ENCODE results near the gene GUK1. TPM values are rescaled to one million over a fixed set of nuclear protein-coding genes. Genes with fewer than 3 reads are reported as not detected.

The GUK1 gene
- total RNA-seq, 1 donor = 278 TPM

- Histone ChIP-seq H3K9me3 (ENCODE audit: low read depth, low read length) (no peaks in the 10 kb centered on the region), H3K36me3 (ENCODE audit: insufficient read depth, low read length) (no peaks in the 10 kb centered on the region), H3K4me2 (ENCODE audit: insufficient read depth, low read length) (no peak overlapping the region), H4K20me1 (ENCODE audit: insufficient read depth, low read length) (peaks cover 15% of the 10 kb centered on the region), H3K4me1 (ENCODE audit: insufficient read depth, low read length) (no peaks in the 10 kb centered on the region), H3K4me3 (ENCODE audit: insufficient read depth, low read length) (no peak overlapping the region), H3K27me3 (ENCODE audit: insufficient read depth, low read length) (no peaks in the 10 kb centered on the region), H3K79me2 (ENCODE audit: insufficient read depth, low read length) (peaks cover 13% of the 10 kb centered on the region), H3K27ac (ENCODE audit: low read depth, low read length) (no peak overlapping the region), H2AFZ (ENCODE audit: low read length) (no peak overlapping the region)
- TF ChIP-seq, protein P1, sequence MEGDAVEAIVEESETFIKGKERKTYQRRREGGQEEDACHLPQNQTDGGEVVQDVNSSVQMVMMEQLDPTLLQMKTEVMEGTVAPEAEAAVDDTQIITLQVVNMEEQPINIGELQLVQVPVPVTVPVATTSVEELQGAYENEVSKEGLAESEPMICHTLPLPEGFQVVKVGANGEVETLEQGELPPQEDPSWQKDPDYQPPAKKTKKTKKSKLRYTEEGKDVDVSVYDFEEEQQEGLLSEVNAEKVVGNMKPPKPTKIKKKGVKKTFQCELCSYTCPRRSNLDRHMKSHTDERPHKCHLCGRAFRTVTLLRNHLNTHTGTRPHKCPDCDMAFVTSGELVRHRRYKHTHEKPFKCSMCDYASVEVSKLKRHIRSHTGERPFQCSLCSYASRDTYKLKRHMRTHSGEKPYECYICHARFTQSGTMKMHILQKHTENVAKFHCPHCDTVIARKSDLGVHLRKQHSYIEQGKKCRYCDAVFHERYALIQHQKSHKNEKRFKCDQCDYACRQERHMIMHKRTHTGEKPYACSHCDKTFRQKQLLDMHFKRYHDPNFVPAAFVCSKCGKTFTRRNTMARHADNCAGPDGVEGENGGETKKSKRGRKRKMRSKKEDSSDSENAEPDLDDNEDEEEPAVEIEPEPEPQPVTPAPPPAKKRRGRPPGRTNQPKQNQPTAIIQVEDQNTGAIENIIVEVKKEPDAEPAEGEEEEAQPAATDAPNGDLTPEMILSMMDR (IDR thresholded peaks at IDR 0.05; ENCODE audit: extremely low read depth, low read depth, low read length) = no peak
- no peak for DNase-seq (ENCODE audit: insufficient read length, low spot score, missing footprints)
Measured at GRCh38 chr1:228175316-228176023, 35.4 kb downstream of the GUK1 start.

- Histone ChIP-seq H4K20me1 (ENCODE audit: insufficient read depth, low read length) (peaks cover 15% of the 10 kb centered on the region), H3K27me3 (ENCODE audit: insufficient read depth, low read length) (no peaks in the 10 kb centered on the region), H3K4me3 (ENCODE audit: insufficient read depth, low read length) (no peak overlapping the region), H3K27ac (ENCODE audit: low read depth, low read length) (no peak overlapping the region), H3K4me1 (ENCODE audit: insufficient read depth, low read length) (no peaks in the 10 kb centered on the region), H3K36me3 (ENCODE audit: insufficient read depth, low read length) (no peaks in the 10 kb centered on the region), H3K79me2 (ENCODE audit: insufficient read depth, low read length) (peaks cover 10% of the 10 kb centered on the region), H3K9me3 (ENCODE audit: low read depth, low read length) (no peaks in the 10 kb centered on the region), H2AFZ (ENCODE audit: low read length) (no peak overlapping the region), H3K4me2 (ENCODE audit: insufficient read depth, low read length) (no peak overlapping the region)
- no peak for DNase-seq (ENCODE audit: insufficient read length, low spot score, missing footprints)
- TF ChIP-seq, protein P1 (IDR thresholded peaks at IDR 0.05; ENCODE audit: extremely low read depth, low read depth, low read length) = no peak
Measured at GRCh38 chr1:228176024-228176395, 35.9 kb downstream of the GUK1 start.

DNA sequence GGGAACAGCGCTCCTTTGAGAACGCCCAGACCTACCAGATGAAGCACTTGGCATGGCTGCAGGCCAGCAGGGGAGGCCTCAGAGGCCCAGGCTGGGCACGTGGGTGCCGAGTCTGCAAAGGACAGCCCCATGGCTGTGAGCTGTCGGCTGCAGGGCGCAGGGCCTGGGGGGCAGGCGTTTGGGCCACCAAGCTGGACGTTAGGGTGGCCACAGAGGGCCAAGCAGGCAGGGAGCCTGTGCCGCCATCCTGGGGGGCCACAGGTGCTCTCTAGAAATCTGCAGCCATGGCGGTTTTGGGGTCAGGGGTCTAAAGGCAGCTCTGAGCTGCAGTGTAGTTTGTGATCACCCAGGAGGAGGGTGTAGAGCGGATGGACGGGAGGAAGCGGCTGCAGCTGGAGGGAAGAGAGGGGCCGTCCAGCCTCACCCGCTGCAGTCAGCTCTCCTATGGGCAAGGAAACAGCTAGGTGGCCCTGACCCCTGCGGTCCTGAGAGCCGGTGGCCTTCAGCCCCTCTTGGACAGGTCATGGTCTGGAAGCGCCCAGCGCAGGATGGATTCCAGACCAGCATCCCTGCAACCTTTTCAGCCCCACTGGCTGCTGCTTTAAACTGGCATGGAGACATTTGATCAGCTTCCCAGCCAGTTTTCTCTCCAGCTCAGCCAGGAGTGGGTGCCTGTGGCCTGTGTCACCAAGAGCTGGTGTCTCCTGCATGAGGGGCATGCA, 36.5 kb downstream of the GUK1 start:
- TF ChIP-seq, protein P1 (IDR thresholded peaks at IDR 0.05; ENCODE audit: extremely low read depth, low read depth, low read length) = no peak
- no peak overlapping the region for H3K27ac ChIP-seq (ENCODE audit: low read depth, low read length)
- H3K36me3 ChIP-seq (ENCODE audit: insufficient read depth, low read length) = no peaks in the 10 kb centered on the region
- peaks cover 15% of the 10 kb centered on the region for H4K20me1 ChIP-seq (ENCODE audit: insufficient read depth, low read length)
- no peaks in the 10 kb centered on the region for H3K4me1 ChIP-seq (ENCODE audit: insufficient read depth, low read length)
- DNase-seq (ENCODE audit: insufficient read length, low spot score, missing footprints) = peak; percentile 88
- H3K4me3 ChIP-seq (ENCODE audit: insufficient read depth, low read length) = no peak overlapping the region
- no peaks in the 10 kb centered on the region for H3K9me3 ChIP-seq (ENCODE audit: low read depth, low read length)
- no peaks in the 10 kb centered on the region for H3K27me3 ChIP-seq (ENCODE audit: insufficient read depth, low read length)
- no peak overlapping the region for H3K4me2 ChIP-seq (ENCODE audit: insufficient read depth, low read length)
- peaks cover 10% of the 10 kb centered on the region for H3K79me2 ChIP-seq (ENCODE audit: insufficient read depth, low read length)
- no peak overlapping the region for H2AFZ ChIP-seq (ENCODE audit: low read length)

DNA sequence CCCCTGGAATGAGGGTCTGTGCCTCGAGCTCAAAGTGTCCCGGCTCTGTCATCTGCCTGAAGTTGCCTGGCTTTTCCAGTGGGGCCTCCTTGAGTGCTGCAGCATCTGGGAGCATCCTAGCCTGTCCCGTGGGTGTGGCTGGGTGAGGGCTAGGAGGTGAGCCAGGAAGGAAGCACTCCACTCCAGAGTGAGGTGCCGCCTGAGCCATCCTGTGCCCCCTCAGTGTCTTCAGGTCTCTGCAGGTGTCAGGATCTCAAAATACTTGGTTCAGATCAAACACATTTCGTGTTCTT, 37.0 kb downstream of the GUK1 start:
- H3K4me3 ChIP-seq (ENCODE audit: insufficient read depth, low read length) = no peak overlapping the region
- TF ChIP-seq, protein P1 (IDR thresholded peaks at IDR 0.05; ENCODE audit: extremely low read depth, low read depth, low read length) = no peak
- H3K4me1 ChIP-seq (ENCODE audit: insufficient read depth, low read length) = no peaks in the 10 kb centered on the region
- H2AFZ ChIP-seq (ENCODE audit: low read length) = no peak overlapping the region
- no peak for DNase-seq (ENCODE audit: insufficient read length, low spot score, missing footprints)
- H3K4me2 ChIP-seq (ENCODE audit: insufficient read depth, low read length) = no peak overlapping the region
- H3K79me2 ChIP-seq (ENCODE audit: insufficient read depth, low read length) = peaks cover 10% of the 10 kb centered on the region
- H4K20me1 ChIP-seq (ENCODE audit: insufficient read depth, low read length) = peaks cover 15% of the 10 kb centered on the region
- H3K36me3 ChIP-seq (ENCODE audit: insufficient read depth, low read length) = no peaks in the 10 kb centered on the region
- H3K27ac ChIP-seq (ENCODE audit: low read depth, low read length) = no peak overlapping the region
- no peaks in the 10 kb centered on the region for H3K27me3 ChIP-seq (ENCODE audit: insufficient read depth, low read length)
- no peaks in the 10 kb centered on the region for H3K9me3 ChIP-seq (ENCODE audit: low read depth, low read length)
